PC-9 (cell line): ENCODE data around the gene TMEM14C. TPM values are rescaled to one million over a fixed set of nuclear protein-coding genes. Genes with fewer than 3 reads are reported as not detected.
A peak's percentile ranks its signal among the peaks of the same experiment; 100 is the strongest.
"Not testable (repeated sequence)": the region's sequence is repeated elsewhere in the genome, so short reads cannot be mapped to it uniquely, and the experiment has no call there.

Experiments used
- BruUV-seq: library from RNA; stranded (reverse); fragments of 400-500 nt; replicated peaks from 2 replicates; lab custom pipeline; 2021; lab: Mats Ljungman, UMichigan
- CTCF ChIA-PET: fragments of 300-600 bp; sonication (Branson Sonifier 250); formaldehyde crosslinking; loops from one replicate; lab custom pipeline; 2022; ENCODE audit warnings: antibody characterized with exemption; lab: Charles Lee
- POLR2A ChIA-PET: fragments of 300-600 bp; sonication (Branson Sonifier 250); formaldehyde crosslinking; loops from one replicate; lab custom pipeline; 2022; ENCODE audit warnings: antibody characterized with exemption; ENCODE audit not compliant: unreplicated experiment; lab: Charles Lee
- DNase-seq, 2 experiments: peaks; one replicate each; pipeline versions ENCODE4 v3.0.0 to v3.0.0-alpha.2; 2015 to 2022; ENCODE audit warnings: mixed read lengths in 1 of 2
- H2AFZ ChIP-seq: fragments of 200-600 bp; sonication (generic); 2 replicates; pipeline ENCODE4 v1.8.1; 2017; ENCODE audit warnings: antibody characterized with exemption
- H3F3A ChIP-seq: fragments of 200-600 bp; sonication (generic); 2 replicates; pipeline ENCODE4 v1.8.1; 2017; ENCODE audit warnings: antibody characterized with exemption, mild to moderate bottlenecking, low read depth; ENCODE audit not compliant: insufficient read depth
- H3K27ac ChIP-seq: fragments of 200-600 bp; sonication (generic); 2 replicates; pipeline ENCODE4 v1.6.1; 2016; ENCODE audit warnings: mixed run types
- H3K27me3 ChIP-seq: fragments of 200-600 bp; sonication (generic); 2 replicates; pipeline ENCODE4 v1.6.1; 2016; ENCODE audit warnings: low read depth, mixed run types; ENCODE audit not compliant: insufficient read depth
- H3K36me3 ChIP-seq: fragments of 200-600 bp; sonication (generic); 2 replicates; pipeline ENCODE4 v1.6.1; 2016; ENCODE audit warnings: low read depth, mixed run types
- H3K4me1 ChIP-seq: fragments of 200-600 bp; sonication (generic); replicated peaks from 2 replicates; pipeline ENCODE4 v1.6.1; 2016; ENCODE audit warnings: mixed run types; ENCODE audit not compliant: insufficient read depth
- H3K4me2 ChIP-seq: fragments of 200-600 bp; sonication (generic); 2 replicates; pipeline ENCODE4 v1.6.1; 2017; ENCODE audit warnings: mixed run types
- H3K4me3 ChIP-seq: fragments of 200-600 bp; sonication (generic); 2 replicates; pipeline ENCODE4 v1.6.1; 2016; ENCODE audit warnings: mixed run types
- H3K79me2 ChIP-seq: fragments of 200-600 bp; sonication (generic); 2 replicates; pipeline ENCODE4 v1.6.1; 2017; ENCODE audit warnings: low read depth, mixed run types
- H3K9me2 ChIP-seq: fragments of 200-600 bp; sonication (generic); 2 replicates; pipeline ENCODE4 v1.8.1; 2017; ENCODE audit warnings: mild to moderate bottlenecking; ENCODE audit not compliant: insufficient read depth
- H3K9me3 ChIP-seq: fragments of 200-600 bp; sonication (generic); 2 replicates; pipeline ENCODE4 v1.8.1; 2016; ENCODE audit warnings: low read depth; ENCODE audit not compliant: insufficient read depth
- H4K20me1 ChIP-seq: fragments of 200-600 bp; sonication (generic); 2 replicates; pipeline ENCODE4 v1.8.1; 2017; ENCODE audit not compliant: insufficient read depth
- EZH2 ChIP-seq: fragments of 200-600 bp; sonication (generic); IDR thresholded peaks from 2 replicates; pipeline ENCODE4 v1.8.0; 2017; ENCODE audit warnings: antibody characterized with exemption, low read depth
- intact Hi-C: fragments of 100-400 bp; cut with micrococcal nuclease; formaldehyde crosslinking; loops from one replicate; pipeline ENCODE4 v1.10.0; 2022; ENCODE audit not compliant: unreplicated experiment
- total RNA-seq: library from RNA; stranded (reverse); gene quantifications from 2 replicates; pipeline ENCODE4 v1.2.3, GENCODE V29; 2021
- TF ChIP-seq, protein P1 (sequence below): fragments of 200-600 bp; sonication (generic); conservative IDR thresholded peaks from 2 replicates; pipeline ENCODE4 v1.6.1; 2017; ENCODE audit warnings: mixed run types, antibody characterized with exemption, mild to moderate bottlenecking, moderate library complexity

TMEM14C gene
- total RNA-seq, 1 experiment from 2014 or later, result 166 TPM

DNA sequence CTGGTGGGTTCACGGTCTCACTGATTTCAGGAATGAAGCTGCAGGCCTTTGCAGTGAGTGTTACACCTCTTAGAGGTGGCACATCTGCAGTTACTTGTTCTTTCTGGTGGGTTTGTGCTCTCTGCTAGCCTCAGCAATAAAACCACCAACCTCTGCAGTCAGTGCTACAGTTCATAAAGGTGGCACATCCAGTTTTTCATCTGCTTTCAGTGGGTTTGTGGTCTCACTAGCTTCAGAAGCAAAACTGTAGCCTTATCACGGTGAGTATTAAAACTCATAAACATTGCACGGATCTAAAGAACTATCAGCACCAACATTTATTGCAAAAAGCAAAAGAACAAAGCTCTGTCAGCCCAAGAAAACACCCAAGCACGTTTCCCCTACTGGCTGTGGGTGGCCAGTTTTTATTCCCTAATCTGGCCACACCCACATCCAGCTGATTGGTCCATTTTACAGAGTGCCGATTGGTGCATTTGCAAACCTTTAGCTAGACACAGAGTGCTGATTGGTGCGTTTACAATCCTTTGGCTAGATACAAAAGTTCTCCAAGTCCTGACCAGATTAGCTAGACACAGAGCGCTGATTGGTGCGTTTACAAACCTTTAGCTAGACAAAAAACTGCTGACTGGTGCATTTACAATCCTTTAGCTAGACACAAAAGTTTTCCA, 3.4 kb upstream of the TMEM14C start:
- Histone ChIP-seq H3K36me3 (no peaks in the 10 kb centered on the region), H3K9me2 (no peaks in the 10 kb centered on the region), H3F3A (peaks cover 10% of the 10 kb centered on the region; the same call in 1 of the 2 replicates), H3K79me2 (peaks cover 12% of the 10 kb centered on the region), H3K4me1 (0 out of 2 replicates have a peak, but pooled peaks cover 10% of the 10 kb centered on the region), H3K27me3 (no peaks in the 10 kb centered on the region), H2AFZ (peak overlapping the region; percentile 77; the same call in 1 of the 2 replicates), H3K4me3 (peak overlapping the region; percentile 53; the same call in 1 of the 2 replicates), H3K27ac (no peak overlapping the region), H3K9me3 (no peaks in the 10 kb centered on the region), H3K4me2 (peak overlapping the region; percentile 57; the same call in 1 of the 2 replicates), H4K20me1 (no peaks in the 10 kb centered on the region)
- intact Hi-C loops, result no loop called here
- peak in 1 of 2 experiments; percentile 69 for DNase-seq
- TF ChIP-seq, protein P1, sequence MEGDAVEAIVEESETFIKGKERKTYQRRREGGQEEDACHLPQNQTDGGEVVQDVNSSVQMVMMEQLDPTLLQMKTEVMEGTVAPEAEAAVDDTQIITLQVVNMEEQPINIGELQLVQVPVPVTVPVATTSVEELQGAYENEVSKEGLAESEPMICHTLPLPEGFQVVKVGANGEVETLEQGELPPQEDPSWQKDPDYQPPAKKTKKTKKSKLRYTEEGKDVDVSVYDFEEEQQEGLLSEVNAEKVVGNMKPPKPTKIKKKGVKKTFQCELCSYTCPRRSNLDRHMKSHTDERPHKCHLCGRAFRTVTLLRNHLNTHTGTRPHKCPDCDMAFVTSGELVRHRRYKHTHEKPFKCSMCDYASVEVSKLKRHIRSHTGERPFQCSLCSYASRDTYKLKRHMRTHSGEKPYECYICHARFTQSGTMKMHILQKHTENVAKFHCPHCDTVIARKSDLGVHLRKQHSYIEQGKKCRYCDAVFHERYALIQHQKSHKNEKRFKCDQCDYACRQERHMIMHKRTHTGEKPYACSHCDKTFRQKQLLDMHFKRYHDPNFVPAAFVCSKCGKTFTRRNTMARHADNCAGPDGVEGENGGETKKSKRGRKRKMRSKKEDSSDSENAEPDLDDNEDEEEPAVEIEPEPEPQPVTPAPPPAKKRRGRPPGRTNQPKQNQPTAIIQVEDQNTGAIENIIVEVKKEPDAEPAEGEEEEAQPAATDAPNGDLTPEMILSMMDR, result no peak
- POLR2A ChIA-PET, result interaction anchor here (0.6 to 0.7 kb wide), 2 partner anchors 189 to 693 kb away, joined by 4 to 9 read pairs; no protein-coding TSS in a partner anchor
- TSS peak; percentile 28 for BruUV-seq
- CTCF ChIA-PET, result no interaction called here

DNA sequence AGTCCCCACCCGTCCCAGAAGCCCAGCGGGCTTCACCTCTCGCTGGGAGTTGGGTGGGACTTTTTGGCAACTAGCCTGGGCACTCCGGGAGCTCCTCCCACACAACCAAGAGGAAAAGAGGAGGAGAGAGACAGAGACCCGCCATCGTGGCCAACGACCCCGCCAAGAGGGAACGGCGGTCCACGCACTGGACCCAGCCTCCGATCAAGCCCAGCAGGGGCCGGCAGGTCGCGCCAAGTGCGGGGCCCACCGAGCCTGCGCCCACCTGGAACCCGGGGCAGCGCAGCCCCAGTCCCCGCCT, 3.0 kb upstream of the TMEM14C start:
- peaks cover 14% of the 10 kb centered on the region for H3K79me2 ChIP-seq
- BruUV-seq, result no TSS peak
- H3K27me3 ChIP-seq, result no peaks in the 10 kb centered on the region
- H3K4me2 ChIP-seq, result peak overlapping the region; percentile 57; the same call in 1 of the 2 replicates
- no peaks in the 10 kb centered on the region for H3K9me2 ChIP-seq
- H4K20me1 ChIP-seq, result no peaks in the 10 kb centered on the region
- TF ChIP-seq, protein P1, result no peak
- no peak for TF ChIP-seq EZH2
- H3K27ac ChIP-seq, result no peak overlapping the region
- H3K9me3 ChIP-seq, result no peaks in the 10 kb centered on the region
- POLR2A ChIA-PET, result interaction anchor here (0.6 to 0.7 kb wide), 2 partner anchors 190 to 694 kb away, joined by 4 to 9 read pairs; no protein-coding TSS in a partner anchor
- 0 out of 2 replicates have a peak, but pooled peaks cover 10% of the 10 kb centered on the region for H3K4me1 ChIP-seq
- peak overlapping the region; percentile 53 for H3K4me3 ChIP-seq
- H3F3A ChIP-seq, result peaks cover 10% of the 10 kb centered on the region; the same call in 1 of the 2 replicates
- H3K36me3 ChIP-seq, result no peaks in the 10 kb centered on the region
- intact Hi-C loops, result loop anchor here (10.0 kb wide), 1 partner anchor 205 kb away; no protein-coding TSS in a partner anchor
- no peak for DNase-seq
- peak overlapping the region; percentile 77 for H2AFZ ChIP-seq
- CTCF ChIA-PET, result no interaction called here

DNA sequence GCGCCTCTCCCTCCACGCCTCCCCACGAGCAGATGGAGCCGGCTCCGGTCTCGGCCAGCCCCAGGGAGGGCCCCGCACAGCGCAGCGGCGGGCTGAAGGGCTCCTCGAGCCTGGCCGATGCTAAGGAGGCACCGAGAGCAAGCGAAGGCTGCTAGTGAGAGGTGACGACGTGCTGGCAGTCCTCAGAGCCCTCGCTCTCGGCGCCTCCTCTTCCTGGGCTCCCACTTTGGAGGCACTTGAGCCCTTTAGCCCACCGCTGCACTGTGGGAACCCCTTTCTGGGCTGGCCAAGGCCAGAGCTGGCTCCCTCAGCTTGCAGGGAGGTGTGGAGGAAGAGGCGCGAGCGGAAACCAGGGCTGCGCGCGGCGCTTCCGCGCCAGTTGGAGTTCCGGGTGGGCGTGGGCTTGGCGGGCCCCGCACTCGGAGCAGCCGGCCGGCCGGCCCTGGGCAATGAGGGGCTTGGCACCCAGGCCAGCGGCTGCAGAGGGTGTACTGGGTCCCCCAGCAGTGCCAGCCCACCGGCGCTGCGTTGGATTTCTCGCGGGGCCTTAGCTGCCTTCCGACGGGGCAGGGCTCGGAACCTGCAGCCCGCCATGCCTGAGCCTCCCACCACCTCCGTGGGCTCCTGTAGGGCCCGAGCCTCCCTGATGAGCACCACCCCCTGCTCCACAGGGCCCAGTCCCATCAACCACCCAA, 2.5 kb upstream of the TMEM14C start:
- no TSS peak for BruUV-seq
- Histone ChIP-seq H3K9me3 (no peaks in the 10 kb centered on the region), H3K4me1 (0 out of 2 replicates have a peak, but pooled peaks cover 10% of the 10 kb centered on the region), H3F3A (peaks cover 10% of the 10 kb centered on the region; the same call in 1 of the 2 replicates), H3K36me3 (no peaks in the 10 kb centered on the region), H3K27ac (no peak overlapping the region), H3K79me2 (peaks cover 14% of the 10 kb centered on the region), H2AFZ (peak overlapping the region; percentile 77), H3K9me2 (no peaks in the 10 kb centered on the region), H4K20me1 (no peaks in the 10 kb centered on the region), H3K27me3 (no peaks in the 10 kb centered on the region), H3K4me3 (peak overlapping the region; percentile 53), H3K4me2 (peak overlapping the region; percentile 57; the same call in 1 of the 2 replicates)
- intact Hi-C loops, result loop anchor here (10.0 kb wide), 1 partner anchor 206 kb away; no protein-coding TSS in a partner anchor
- POLR2A ChIA-PET, result interaction anchor here (0.6 to 0.7 kb wide), 3 partner anchors 190 to 782 kb away, joined by 4 to 12 read pairs (median 4); no protein-coding TSS in a partner anchor
- DNase-seq, result peak in 1 of 2 experiments; percentile 46
- no peak for TF ChIP-seq EZH2
- TF ChIP-seq, protein P1, result no peak
- CTCF ChIA-PET, result interaction anchor here (0.7 kb wide), 1 partner anchor 181 kb away, joined by 3 read pairs; no protein-coding TSS in a partner anchor

DNA sequence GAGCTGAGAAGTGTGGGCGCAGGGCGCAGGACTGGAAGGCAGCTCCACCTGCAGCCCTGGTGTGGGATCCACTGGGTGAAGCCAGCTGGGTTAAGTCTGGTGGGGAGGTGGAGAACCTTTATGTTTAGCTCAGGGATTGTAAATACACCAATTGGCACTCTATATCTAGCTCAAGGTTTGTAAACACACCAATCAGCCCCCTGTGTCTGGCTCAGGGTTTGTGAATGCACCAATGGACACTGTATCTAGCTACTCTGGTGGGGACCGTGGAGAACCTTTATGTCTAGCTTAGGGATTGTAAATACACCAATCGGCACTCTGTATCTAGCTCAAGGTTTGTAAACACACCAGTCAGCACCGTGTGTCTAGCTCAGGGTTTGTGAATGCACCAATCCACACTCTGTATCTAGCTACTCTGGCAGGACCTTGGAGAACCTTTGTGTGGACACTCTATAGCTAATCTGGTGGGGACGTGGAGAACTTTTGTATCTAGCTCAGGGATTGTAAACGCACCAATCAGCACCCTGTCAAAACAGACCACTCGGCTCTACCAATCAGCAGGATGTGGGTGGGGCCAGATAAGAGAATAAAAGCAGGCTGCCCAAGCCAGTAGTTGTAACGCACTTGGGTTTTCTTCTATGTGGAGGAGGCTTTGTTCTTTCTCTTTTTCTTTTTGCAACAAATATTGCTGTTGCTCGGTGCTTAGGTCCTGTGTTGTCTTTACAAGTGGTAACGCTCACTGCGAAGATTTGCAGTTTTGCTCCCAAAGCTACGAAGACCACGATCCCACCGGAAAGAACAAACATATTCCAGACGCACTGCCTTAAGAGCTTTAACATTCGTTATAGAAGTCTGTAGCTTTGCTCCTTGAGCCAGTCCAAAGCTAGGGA, 1.7 kb upstream of the TMEM14C start:
- H4K20me1 ChIP-seq, H2AFZ ChIP-seq, H3F3A ChIP-seq, BruUV-seq, H3K4me1 ChIP-seq, H3K27me3 ChIP-seq, H3K36me3 ChIP-seq, H3K9me2 ChIP-seq, H3K27ac ChIP-seq, H3K9me3 ChIP-seq: not testable (repeated sequence)
- Histone ChIP-seq H3K4me2 (peak overlapping the region; percentile 57; the same call in 1 of the 2 replicates), H3K79me2 (peaks cover 14% of the 10 kb centered on the region), H3K4me3 (peak overlapping the region; percentile 53; the same call in 1 of the 2 replicates)
- DNase-seq, result peak in 1 of 2 experiments; percentile 54
- CTCF ChIA-PET, result interaction anchor here (0.5 to 0.7 kb wide), 2 partner anchors 23 to 219 kb away, joined by 5 to 6 read pairs; no protein-coding TSS in a partner anchor
- POLR2A ChIA-PET, result interaction anchor here (0.5 to 0.7 kb wide), 5 partner anchors 22 to 781 kb away, joined by 3 to 12 read pairs (median 4); no protein-coding TSS in a partner anchor
- intact Hi-C loops, result loop anchor here (10.0 kb wide), 1 partner anchor 206 kb away; no protein-coding TSS in a partner anchor
